Glutamatergic neuron (in vitro differentiated cells): ENCODE results near the gene RAF1. TPM values are rescaled to one million over a fixed set of nuclear protein-coding genes. Genes with fewer than 3 reads are reported as not detected.
A peak's percentile ranks its signal among the peaks of the same experiment; 100 is the strongest.
"Not testable (repeated sequence)": the region's sequence is repeated elsewhere in the genome, so short reads cannot be mapped to it uniquely, and the experiment has no call there.

Experiments
- DNase-seq: peaks from one replicate; pipeline ENCODE4 v3.0.0; 2022
- H3K27ac Mint-ChIP-seq: one replicate; pipeline ENCODE4 v1.8.0; 2020; ENCODE audit warnings: mild to moderate bottlenecking, mixed read lengths, inconsistent platforms; ENCODE audit not compliant: unreplicated experiment
- H3K27me3 Mint-ChIP-seq: one replicate; pipeline ENCODE4 v1.8.0; 2020; ENCODE audit warnings: mild to moderate bottlenecking, moderate library complexity, mixed read lengths, inconsistent platforms; ENCODE audit not compliant: unreplicated experiment
- H3K36me3 Mint-ChIP-seq: one replicate; pipeline ENCODE4 v1.8.0; 2020; ENCODE audit warnings: mild to moderate bottlenecking, mixed read lengths, inconsistent platforms; ENCODE audit not compliant: unreplicated experiment
- H3K4me1 Mint-ChIP-seq: one replicate; pipeline ENCODE4 v1.8.0; 2020; ENCODE audit warnings: mild to moderate bottlenecking, low read depth, mixed read lengths, inconsistent platforms; ENCODE audit not compliant: unreplicated experiment
- H3K4me3 Mint-ChIP-seq: one replicate; pipeline ENCODE4 v1.8.0; 2020; ENCODE audit warnings: mild to moderate bottlenecking, mixed read lengths, inconsistent platforms; ENCODE audit not compliant: unreplicated experiment
- H3K9me3 Mint-ChIP-seq: one replicate; pipeline ENCODE4 v1.8.0; 2020; ENCODE audit warnings: mild to moderate bottlenecking, moderate library complexity, mixed read lengths, inconsistent platforms; ENCODE audit not compliant: unreplicated experiment
- CTCF ChIP-seq: fragments of 200-600 bp; sonication (generic); IDR thresholded peaks from one replicate; pipeline ENCODE4 v1.5.0; 2021; ENCODE audit not compliant: partially characterized antibody, unreplicated experiment
- total RNA-seq: library from RNA; stranded (reverse); fragmentation: NEBNext Ultra II Directional; extraction: Animal tissue kit (Norgen Biotek cat#: 25700); gene quantifications from one replicate; pipeline ENCODE4 v1.2.1, GENCODE V29; 2021; ENCODE audit not compliant: unreplicated experiment

Gene RAF1
- total RNA-seq, 1 donor from 2014 or later, result 185 TPM

GRCh38 chr3:12707449-12707848 is 43.5 kb upstream of the RAF1 start:
- Mint-ChIP-seq H3K9me3 (peaks cover 4% of the 10 kb centered on the region), H3K27ac (peak overlapping the region; percentile 33), H3K36me3 (peaks cover 4% of the 10 kb centered on the region), H3K4me1 (peaks cover 8% of the 10 kb centered on the region), H3K27me3 (peaks cover 1% of the 10 kb centered on the region), H3K4me3 (no peak overlapping the region)
- no peak for DNase-seq
- no peak for TF ChIP-seq CTCF

GRCh38 chr3:12706504-12707253 is 42.8 kb upstream of the RAF1 start:
- Mint-ChIP-seq H3K9me3 (peaks cover 4% of the 10 kb centered on the region), H3K4me3 (no peak overlapping the region), H3K27me3 (no peaks in the 10 kb centered on the region), H3K4me1 (peaks cover 8% of the 10 kb centered on the region), H3K36me3 (peaks cover 4% of the 10 kb centered on the region), H3K27ac (no peak overlapping the region)
- peak; percentile 61 for DNase-seq
- peak; percentile 58 for TF ChIP-seq CTCF

- Mint-ChIP-seq H3K4me1 (peaks cover 9% of the 10 kb centered on the region), H3K4me3 (no peak overlapping the region), H3K27me3 (no peaks in the 10 kb centered on the region), H3K36me3 (peaks cover 4% of the 10 kb centered on the region), H3K27ac (no peak overlapping the region), H3K9me3 (peaks cover 4% of the 10 kb centered on the region)
- DNase-seq, result no peak
- TF ChIP-seq CTCF, result no peak
Observed at GRCh38 chr3:12705981-12706380, 42.1 kb upstream of the RAF1 start.

- Mint-ChIP-seq H3K27me3 (no peaks in the 10 kb centered on the region), H3K9me3 (peaks cover 4% of the 10 kb centered on the region), H3K27ac (peak overlapping the region; percentile 13), H3K4me1 (peaks cover 14% of the 10 kb centered on the region), H3K4me3 (no peak overlapping the region), H3K36me3 (peaks cover 4% of the 10 kb centered on the region)
- TF ChIP-seq CTCF, result no peak
- DNase-seq, result no peak
Observed at GRCh38 chr3:12705374-12705926, 41.5 kb upstream of the RAF1 start.

- TF ChIP-seq CTCF, result no peak
- peaks cover 3% of the 10 kb centered on the region for H3K27me3 Mint-ChIP-seq
- peaks cover 4% of the 10 kb centered on the region for H3K36me3 Mint-ChIP-seq
- no peak overlapping the region for H3K27ac Mint-ChIP-seq
- no peak overlapping the region for H3K4me3 Mint-ChIP-seq
- no peak for DNase-seq
- peaks cover 5% of the 10 kb centered on the region for H3K9me3 Mint-ChIP-seq
- peaks cover 13% of the 10 kb centered on the region for H3K4me1 Mint-ChIP-seq
Observed at GRCh38 chr3:12702501-12702900, 38.6 kb upstream of the RAF1 start.

- not testable (repeated sequence) for H3K9me3 Mint-ChIP-seq, H3K27me3 Mint-ChIP-seq, H3K4me3 Mint-ChIP-seq, DNase-seq, H3K27ac Mint-ChIP-seq, H3K36me3 Mint-ChIP-seq
- H3K4me1 Mint-ChIP-seq, result peaks cover 10% of the 10 kb centered on the region
Observed at GRCh38 chr3:12701601-12702000, 37.7 kb upstream of the RAF1 start.
